Spinal cord (tissue), 4 donors: ENCODE results near the gene FGF8. TPM values are rescaled to one million over a fixed set of nuclear protein-coding genes. Genes with fewer than 3 reads are reported as not detected.

Experiments used
- polyA plus RNA-seq, 2 donors: library from polyadenylated mRNA; unstranded; fragments of 120-200 nt; gene quantifications; one replicate each; pipeline ENCODE4 v1.2.1, GENCODE V29; 2013; ENCODE audit not compliant: insufficient read length in 2 of 2
- total RNA-seq, 2 donors: library from RNA; depleted of rRNA in 1 of 2; stranded (reverse); fragments of 120-200 nt in 1 of 2; fragments of >200 nt in 1 of 2; gene quantifications; one replicate each; pipeline versions ENCODE4 v1.2.3 to v1.2.4, GENCODE V29; 2013 to 2014

The FGF8 gene
- total and polyA plus RNA-seq, 4 donors, result 0.69 to 2.2 (median 1.2) TPM

Other genes with a start within 250 kb of the FGF8 start
- gene POLL, start 187.9 kb downstream of the FGF8 start, total RNA-seq, result 10 to 100 TPM in 1 of 2 donors, 1 to 10 TPM in 1; 6.7 to 14.7 TPM
- gene POLL, start 187.9 kb downstream of the FGF8 start, polyA plus RNA-seq, result 10 to 100 TPM; 26.6 to 35.6 TPM
- gene DPCD, start 187.8 kb downstream of the FGF8 start, total RNA-seq, result 10 to 100 TPM; 21.1 to 57.2 TPM
- 10 to 100 TPM; 38.0 to 46.5 TPM for gene DPCD, start 187.8 kb downstream of the FGF8 start, polyA plus RNA-seq
- 10 to 100 TPM; 40.1 to 47.3 TPM for gene FBXW4, start 80.9 kb downstream of the FGF8 start, total RNA-seq
- 10 to 100 TPM; 43.8 to 49.1 TPM for gene FBXW4, start 80.9 kb downstream of the FGF8 start, polyA plus RNA-seq
- 10 to 100 TPM; 20.0 to 37.5 TPM for gene NPM3, start 7.3 kb upstream of the FGF8 start, total RNA-seq
- gene NPM3, start 7.3 kb upstream of the FGF8 start, polyA plus RNA-seq, result 10 to 100 TPM; 40.5 to 40.6 TPM
- gene OGA, start 42.3 kb upstream of the FGF8 start, total RNA-seq, result 100 to 1,000 TPM; 173 to 267 TPM
- 100 to 1,000 TPM; 173 to 218 TPM for gene OGA, start 42.3 kb upstream of the FGF8 start, polyA plus RNA-seq
- 10 to 100 TPM; 11.0 to 14.4 TPM for gene KCNIP2, start 67.7 kb upstream of the FGF8 start, total RNA-seq
- gene KCNIP2, start 67.7 kb upstream of the FGF8 start, polyA plus RNA-seq, result 10 to 100 TPM; 51.9 to 58.5 TPM